G401.6 (cell line): Measurements from ENCODE around the gene SPINT3.

Experiments used
- FAIRE-seq: peaks from 2 replicates; lab custom pipeline; 2012; peaks lifted over from hg19 to GRCh38; lab: Jason Lieb, UNC

SPINT3 gene, protein sequence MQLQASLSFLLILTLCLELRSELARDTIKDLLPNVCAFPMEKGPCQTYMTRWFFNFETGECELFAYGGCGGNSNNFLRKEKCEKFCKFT

DNA sequence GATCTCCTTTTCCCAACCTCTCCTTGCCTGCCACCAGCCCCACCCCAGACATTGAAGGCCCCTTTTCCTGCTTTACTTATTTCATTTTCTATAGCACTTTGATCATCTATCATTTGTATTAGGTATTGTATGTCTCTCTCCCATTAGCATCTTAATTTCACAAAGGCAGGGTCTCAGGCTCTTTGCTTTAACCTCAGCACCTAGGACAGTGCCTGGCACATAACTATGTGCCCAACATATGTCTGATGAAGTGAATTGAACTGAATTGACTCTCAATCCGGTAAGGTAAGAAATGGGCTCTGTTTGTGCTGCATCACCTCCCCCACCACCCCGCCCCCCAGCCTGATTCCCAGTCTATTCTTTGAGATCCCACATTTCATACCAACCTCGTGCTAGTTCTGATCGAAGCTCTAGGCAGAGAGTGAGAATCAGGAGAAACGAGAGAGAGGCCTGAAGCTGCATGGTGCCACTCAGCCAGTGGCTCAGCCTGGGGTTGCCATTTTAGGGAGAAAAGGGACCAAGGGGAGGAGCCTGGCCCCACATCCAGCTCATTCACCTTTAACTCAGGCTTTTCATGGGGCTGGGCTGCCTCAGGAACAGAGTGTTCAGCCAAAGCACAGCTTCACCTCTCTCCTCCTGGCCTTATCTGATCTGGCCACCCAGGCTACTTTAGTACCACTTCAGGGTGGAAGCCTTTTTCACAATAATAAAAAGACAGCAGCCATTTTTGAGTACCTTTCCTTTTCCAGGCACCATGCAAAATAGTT lies at the start of gene SPINT3:
Gene SPINT3 (minus strand): TSS at position 476 of the 767 bp plus-strand sequence. CDS start 14 bp downstream, at position 462.
- no peak for FAIRE-seq

DNA sequence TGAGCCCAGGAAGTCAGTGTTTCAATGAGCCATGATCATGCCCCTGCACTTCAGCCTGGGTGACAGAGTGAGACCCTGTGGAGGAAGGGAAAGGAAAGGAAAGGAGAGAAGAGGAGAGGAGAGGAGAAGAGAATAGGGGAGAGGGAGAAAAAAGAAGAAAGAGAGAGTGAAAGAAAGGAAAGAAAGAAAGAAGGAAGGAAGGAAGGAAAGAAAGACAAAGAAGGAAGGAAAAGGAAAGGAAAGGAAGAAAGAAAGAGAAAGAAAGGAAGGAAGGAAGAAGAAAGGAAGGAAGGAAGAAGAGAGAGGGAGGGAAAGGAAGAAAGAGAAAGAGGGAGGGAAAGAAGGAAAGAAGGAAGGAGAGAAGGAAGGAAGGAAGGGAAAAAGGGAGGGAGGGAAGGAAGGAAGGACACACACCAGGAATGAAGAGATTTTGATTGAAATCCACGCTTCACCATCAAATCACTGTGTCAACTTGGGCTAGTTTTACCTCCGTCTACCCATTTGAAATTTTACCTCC lies 49.4 kb upstream of the SPINT3 start:
- no peak for FAIRE-seq

DNA sequence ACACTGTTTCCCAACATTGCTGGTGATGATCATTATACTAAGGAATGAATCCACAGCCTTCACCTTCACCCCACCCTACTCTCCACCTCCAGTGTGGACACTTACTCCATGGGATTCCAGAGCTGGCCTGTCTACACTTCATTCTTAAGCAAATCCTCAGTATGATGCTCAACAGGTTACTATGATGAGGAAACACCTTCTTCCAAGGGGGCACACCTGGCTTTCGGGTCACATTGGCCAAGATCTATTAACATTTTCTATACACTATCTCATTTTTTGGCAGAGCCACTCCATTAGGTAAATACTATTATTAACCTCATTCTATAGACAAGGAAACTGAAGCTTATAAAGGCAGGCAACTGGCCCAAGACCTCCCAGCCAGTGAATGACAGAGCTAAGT lies 39.8 kb upstream of the SPINT3 start:
- no peak for FAIRE-seq

DNA sequence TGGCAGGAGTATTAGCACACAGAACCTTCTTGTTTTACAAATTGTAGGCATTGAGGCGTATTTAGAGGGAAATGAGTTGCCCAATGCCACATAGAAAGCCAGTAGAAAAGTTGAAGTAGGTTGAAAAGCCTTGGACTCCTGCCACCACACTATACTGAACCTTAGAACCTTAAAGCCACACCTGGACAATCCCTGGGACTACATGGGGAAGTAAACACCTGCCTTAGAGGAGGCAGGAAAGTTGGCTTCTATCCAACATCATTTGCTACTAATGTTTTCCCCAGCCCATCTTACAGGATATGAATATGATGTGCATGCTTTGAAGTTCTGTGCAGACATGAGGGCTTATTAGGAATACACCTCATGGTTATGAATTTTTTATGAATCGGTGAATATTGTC lies 37.0 kb upstream of the SPINT3 start:
- no peak for FAIRE-seq

DNA sequence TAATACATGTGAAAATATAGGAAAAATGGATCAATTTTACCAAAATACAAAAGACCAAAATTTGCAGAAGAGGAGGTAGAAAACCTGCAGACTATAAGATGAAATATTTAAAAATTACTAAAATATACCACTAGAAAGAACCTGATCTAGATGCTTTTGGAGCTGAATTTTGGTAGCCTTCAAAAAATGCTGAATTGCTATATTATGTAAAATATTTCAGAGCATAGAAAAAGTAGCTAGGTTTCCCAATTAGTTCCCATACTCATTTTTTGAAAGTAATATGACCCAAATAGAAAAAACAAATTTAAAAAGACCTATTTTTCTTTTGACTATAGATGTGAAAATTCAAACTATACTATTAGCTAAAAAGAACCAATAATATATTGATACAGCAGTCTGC lies 35.3 kb upstream of the SPINT3 start:
- FAIRE-seq: no peak

DNA sequence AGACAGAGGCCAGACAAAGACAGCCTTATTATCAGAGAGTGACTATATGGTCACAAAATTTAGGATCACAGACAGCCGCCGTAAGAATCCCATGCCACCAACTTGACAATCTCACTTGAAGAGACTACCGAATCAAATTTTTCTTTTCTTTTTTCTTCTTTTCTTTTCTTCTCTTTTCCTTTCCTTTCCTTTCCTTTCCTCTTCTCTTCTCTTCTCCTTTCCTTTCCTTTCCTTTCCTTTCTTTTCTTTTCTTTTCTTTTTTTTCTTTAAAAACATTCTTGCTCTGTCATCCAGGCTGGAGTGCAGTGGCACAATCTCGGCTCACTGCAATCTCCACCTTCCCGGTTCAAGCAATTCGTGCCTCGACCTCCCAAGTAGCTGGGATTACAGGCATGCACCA lies 33.0 kb upstream of the SPINT3 start:
- FAIRE-seq: no peak

DNA sequence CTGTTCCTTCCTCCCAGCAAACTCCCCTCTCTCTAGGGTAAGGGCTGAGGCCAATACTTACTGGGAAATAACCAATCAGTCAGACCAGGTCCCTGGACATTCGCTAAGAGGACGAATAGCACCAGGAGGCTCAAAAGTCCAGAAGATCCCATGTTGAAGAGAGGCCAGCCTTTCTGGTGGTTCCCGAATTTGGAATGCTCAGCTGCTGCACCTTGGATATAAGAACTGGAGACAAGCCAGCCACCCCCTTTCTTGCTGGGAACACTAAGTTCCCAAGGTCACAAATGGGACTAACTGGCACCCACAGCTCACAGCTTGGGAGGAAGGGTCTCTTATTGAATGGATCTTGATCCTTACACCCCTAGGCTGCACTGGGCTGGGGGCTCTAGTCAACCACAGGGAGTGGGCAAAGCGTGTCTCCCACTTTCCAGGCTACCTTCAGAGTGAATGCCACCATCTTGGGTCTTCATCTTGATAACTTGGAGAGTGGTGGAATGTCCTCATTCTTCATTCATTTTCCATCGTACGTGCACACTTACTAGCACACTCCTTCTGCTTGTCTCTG lies 31.9 kb upstream of the SPINT3 start, which contains the start of gene EPPIN:
Gene EPPIN (minus strand): TSS at position 196 of the 565 bp plus-strand sequence. CDS start 44 bp downstream, at position 152.
- no peak for FAIRE-seq

DNA sequence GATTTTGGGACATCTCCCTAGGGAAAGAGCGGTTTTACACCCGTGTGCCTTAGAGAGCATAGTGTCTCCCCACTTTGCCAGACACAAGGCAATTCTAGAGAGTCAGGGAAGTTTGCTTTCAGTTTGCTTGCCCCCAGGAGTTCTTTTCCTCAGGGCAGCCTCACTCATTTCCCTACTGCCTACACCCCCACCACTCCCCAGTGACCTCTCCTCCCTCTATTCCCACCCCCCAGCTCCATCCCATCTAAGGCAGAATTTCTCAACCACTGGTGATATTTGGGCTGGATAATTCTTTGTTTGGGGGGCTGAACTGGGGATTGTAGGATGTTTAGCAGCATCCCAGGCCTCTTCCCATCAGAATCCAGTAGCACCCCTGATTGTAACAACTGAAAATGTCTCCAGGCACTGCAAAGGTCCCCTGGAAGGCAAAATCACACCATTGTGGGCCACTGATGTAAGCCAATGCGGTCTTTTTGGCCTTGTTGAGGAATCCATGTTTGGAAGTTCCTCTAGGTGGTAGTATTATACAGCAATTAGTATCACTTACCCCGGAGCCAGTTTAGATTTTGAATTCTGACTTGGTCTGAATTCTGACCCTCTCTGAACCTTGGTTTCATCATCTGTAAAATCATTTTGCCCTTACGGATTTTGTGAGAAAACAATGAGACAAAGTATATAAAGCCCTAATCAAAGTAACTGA lies 30.5 kb upstream of the SPINT3 start:
- FAIRE-seq: no peak

DNA sequence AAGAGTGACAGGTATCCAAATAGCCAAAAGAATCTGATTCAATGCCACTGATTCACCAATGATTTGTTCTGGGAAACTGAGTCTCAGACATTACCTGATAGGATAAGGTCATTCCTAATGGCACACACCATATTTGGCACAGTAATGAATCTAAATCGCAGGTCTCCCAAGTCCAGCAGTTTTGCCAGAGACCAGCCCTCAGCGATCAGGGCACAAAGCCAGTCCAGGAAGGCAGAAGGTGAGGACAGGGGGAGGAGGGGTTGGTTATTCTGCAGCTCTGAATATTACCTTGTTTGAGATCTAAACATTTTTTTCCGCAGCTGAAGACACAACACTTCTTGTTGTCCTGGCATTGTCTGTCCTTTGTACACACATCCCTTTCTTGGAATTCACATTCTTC lies 29.9 kb upstream of the SPINT3 start:
- no peak for FAIRE-seq

DNA sequence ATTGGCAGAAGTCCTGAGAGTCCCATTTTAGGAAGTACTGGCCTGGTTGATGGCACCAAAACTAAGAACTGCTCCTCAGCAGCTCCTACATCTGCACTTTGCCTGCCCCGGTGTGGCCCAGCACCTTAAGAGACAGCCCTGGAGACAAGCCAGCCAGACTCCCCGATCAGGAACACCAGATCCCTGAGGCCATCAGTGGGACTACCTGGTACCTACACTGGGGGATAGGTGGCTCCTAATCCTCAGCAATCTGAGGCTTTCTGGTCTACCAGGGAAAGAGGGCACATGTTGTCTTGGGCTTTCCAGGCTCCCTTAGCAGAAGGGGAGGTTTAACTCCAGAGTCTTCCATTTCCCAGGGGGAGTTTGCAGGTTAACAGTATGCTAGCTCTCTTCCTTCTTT lies 24.0 kb upstream of the SPINT3 start, which contains the start of gene WFDC6:
Gene WFDC6 (minus strand): TSS at position 101 of the 400 bp plus-strand sequence. CDS start 75 bp downstream, at position 26.
- no peak for FAIRE-seq

DNA sequence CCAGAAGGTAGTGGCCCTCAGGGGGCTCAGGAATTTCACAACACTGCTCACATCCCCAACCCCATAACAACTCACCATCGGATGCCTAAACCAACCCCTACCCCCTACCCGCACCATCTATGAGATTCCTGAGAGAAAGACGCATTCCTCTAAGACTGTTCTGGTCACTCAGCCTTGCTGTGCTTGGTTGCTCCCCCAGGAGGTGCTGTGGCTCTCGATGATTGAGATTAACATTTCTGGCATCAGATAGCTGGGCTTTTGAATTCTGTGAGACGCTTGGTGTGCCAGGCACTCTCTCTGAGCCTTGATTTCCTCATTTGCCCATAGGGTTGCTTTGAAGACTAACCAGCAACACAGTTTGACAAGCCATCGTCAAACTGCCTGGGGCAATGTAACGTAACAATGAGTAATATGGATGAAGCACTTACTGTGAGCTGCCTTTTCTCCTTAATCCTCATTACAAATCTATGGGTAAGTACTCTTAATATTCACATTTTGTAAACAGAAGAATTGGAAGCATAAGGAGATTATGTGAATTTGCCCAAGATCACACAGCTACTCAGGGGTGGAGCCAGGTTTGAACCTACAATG lies 22.9 kb upstream of the SPINT3 start:
- no peak for FAIRE-seq

DNA sequence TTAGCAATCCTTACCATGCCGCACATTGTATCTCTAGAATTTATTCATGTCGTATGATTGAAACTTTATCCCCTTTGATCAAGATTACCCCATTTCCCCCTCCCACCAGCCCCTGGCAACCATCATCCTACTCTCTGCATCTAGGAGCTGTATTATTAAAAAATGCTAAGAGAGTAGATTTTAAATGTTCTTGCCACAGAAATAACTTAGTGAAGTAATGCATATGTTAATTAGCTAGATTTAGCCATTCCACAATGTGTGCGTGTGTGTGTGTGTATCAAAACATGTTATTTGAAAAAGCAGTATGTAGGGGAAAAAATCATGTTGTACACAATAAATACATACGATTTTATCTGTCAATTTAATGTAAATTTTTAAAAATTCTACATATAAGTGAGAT lies 11.9 kb upstream of the SPINT3 start:
- FAIRE-seq: no peak

DNA sequence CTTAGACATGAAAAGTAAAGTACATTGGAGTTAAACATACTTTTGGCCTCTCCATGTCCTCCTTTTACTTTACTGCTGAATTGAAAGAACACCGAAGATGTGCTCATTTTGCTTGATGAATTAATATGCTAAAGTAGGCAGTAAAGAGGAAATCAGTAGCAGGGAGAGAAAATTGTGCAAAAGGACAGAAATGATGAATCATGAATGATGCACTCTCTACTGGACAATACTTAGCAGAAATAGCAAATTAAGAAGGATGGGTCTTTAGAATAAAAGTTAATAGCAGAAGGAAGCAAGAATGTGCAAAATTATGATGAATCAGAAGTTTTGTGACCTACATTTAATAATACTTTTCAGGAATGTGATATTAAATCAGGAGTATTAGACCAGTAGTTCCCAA lies 8.4 kb upstream of the SPINT3 start:
- no peak for FAIRE-seq

DNA sequence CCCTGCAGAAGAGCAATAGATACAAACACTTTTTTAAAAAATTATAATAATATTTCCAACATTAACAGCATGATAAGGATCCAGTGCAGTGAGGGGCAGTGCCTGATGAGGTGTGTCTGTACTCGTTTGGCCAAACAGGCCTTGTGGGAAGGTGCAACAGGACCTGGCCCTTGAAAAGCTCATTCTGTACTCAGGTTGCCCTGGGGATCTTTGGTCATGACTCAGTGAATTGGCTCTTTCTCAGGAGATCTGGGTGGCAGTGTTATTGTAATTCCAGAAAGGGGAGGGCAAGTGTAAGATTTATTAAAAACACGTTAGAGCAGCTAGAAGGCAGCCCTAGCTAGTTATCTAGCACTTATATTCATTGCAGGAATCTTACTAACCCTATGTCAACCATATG lies 2.9 kb upstream of the SPINT3 start:
- no peak for FAIRE-seq

DNA sequence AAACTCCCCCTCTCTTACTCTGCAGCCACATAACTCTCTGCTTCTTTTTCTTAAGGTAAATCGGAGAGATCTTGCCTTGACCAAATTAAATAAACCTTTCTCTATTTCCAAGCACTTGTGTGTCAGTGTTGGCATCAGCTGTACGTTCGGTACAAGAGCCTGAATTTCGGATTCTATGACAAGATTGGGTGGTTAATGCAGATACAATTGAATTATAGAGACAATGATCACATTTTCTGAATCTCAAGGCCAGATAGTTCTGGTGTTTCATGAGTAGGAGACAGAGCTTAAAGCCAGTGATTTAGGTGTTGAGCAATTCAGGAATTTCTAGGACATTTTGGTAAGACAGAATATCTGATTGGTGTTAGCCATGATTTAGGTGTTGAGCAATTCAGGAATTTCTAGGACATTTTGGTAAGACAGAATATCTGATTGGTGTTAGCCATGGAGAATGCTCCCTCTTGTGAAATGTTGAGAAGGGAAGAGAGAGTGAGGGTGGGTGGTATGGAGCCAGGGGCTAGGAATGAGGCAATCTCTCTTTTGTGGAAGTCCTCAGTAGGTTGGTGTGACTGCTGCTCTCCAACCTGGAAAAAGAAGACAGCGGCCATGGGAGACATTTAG lies 5.1 kb downstream of the SPINT3 start:
- no peak for FAIRE-seq

DNA sequence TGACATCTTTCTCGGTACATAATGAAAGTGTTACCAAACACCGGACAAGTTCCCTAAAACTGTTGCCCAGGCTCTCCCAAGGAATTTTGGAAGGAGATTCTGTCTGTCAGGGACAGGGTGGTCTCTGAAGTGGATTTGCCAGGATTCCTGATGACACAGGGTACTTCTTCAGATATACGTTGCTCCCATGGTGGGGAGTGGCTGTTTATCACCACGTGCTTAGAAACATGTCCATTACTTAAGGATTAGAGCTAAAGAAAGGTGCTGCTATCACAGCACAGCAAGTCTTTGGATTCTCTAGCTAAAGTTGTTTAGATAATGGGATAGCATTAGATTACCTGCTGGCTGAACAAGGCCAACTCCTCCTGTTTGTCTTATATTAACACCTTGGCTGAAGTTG lies 6.3 kb downstream of the SPINT3 start:
- FAIRE-seq: no peak

DNA sequence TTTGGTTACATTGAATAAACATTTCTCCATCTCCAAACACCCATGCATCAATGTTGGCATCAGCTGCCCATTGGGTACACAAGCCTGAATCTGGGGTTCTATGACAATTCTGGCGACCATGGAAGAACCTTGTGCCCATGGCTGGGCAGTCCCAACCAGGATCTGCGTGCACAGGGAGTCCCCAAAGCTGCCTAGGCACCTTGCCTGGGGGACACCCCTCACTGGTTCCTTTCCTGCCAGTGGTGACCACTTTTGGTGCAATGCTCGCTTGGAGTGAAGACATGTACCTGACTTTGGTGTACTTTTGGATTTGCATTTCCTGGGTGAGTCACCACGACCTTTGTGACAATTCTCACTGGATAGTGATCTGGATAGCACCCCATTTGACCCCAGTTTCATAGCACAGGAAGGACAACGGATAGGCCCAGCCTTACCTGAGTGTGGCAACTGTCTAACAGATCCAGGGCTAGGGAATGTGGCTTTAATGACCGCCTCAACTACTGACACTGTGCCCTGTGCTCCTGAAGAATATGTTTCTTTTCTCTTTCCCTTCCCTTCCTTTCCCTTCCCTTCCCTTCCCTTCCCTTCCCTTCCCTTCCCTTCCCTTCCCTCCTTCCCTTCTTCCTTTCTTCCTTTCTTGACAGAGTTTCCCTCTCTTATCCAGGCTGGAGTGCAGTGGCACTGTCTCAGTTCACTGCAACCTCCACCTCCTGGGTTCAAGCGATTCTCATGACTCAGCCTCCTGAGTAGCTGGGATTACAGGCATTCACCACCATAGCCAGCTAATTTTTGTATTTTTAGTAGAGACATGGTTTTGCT lies 7.1 kb downstream of the SPINT3 start:
- no peak for FAIRE-seq

DNA sequence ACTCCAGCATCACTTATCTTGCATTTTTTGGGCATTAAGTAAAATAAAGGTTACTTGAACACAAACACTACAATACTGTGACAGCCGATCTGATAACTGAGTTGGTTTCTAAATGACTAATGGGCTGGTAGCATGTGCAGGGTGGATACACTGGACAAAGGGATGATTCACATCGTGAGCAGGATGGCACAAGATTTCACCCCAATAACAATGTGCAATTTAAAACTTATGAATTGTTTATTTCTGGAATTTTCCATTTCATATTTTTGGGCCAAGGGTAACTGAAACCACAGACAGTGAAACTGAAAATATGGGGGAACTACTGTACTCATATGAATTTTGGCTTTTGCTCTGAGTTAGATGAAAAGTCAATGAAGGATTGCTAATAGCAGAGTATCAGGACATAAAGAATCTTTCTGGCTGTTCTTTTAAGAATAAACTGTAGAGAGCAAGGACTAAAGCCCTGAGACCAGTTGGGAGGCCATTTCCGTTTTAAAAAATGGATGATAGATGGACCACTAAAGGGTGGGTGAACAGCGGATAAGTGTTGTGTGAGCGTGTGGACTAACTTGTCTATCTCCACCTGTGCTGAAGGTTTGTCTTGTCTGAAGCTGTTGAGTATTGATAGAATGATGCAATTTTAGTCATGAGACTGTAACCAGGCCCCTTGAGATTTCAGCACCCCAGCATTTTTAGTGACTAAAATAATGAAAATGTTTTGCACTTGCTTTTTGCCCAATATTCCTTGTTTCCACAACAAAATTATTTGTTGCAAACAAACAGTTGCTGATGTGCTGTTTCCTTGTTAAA lies 8.2 kb downstream of the SPINT3 start:
- FAIRE-seq: no peak

DNA sequence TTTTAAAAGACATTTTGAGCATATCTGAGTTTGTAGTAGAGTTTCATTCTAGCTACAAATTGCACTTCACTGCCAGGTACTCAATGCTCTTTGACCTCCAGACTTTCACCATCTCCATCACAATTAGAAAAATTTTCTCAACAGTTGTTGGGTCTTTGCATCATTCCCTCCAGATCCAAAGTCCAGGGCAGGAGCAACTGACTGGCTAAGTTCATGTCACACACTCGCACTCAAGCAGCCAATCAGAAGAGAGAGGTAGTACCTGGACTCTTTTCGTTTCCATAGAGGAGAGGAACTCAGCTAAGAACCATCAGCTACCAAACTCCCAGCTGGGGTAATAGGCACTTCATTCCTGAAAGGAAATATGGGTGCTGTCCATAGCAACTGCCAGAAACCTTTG lies 9.0 kb downstream of the SPINT3 start:
- no peak for FAIRE-seq

DNA sequence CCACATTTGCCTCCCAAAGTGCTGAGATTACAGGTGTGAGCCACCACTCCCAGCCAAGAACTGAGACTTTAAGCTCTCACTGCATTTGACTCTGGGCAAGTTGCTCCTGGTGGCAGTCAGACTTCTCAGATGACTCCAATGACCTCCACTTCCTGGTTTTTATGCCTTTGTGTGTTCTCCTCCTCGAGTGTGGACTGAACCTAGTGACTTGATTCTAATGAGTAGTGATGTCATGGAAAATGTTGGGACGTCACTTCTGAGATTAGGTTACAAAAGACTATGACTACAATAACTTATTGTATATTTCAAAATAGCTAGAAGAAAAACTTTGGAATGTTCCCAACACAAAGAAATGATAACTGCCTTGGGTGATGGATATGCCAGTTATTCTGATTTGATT lies 12.0 kb downstream of the SPINT3 start:
- FAIRE-seq: no peak
